ENCODE data around the gene B3GAT3. TPM values are rescaled to one million over a fixed set of nuclear protein-coding genes. Genes with fewer than 3 reads are reported as not detected.
A peak's percentile ranks its signal among the peaks of the same experiment; 100 is the strongest.

The B3GAT3 gene
- total RNA-seq, 1 experiment from 2014 or later, result 51.2 TPM

DNA sequence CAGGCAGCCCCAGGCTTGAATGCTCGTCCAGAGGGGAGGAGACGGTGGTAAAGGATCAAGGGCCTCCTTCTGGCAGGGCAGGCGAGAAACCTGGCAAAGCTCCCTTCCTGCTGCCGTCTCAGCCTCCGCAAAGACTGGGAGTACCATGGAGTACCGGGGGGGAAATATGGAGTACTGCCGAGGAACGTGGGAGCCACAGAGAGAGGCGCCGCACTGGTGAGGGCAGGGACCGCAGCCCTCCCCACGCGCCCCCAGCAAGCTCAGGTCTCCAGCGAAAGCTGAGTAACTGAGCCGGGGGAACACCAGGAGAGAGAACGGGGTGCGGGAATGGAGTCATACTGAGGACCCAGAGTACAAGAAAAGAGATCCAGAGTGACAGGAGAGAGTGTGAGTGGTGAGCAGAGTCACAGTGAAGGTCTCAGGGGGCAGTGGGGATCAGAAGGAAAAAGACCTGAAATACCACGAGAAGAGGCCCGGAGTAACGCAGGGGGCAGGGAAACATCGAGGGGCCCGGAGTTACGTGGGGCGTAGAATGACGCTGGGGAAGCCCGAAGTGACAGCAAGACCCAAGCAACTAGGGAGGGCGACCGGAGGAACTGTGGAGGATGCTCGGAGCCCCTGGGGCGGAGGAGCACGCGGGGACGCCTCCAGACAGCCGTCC, 10.0 kb downstream of the B3GAT3 start:
- peak overlapping the region; percentile 83 for H3K27ac ChIP-seq (ENCODE audit: low read depth, low read length)
- H3K4me3 ChIP-seq (replicated peaks in 1 of 2; ENCODE audit: low read depth in 1 of 2, low read length in 2 of 2), result peak overlapping the region; percentile 87 to 94
- no peaks in the 10 kb centered on the region for H3K9me2 ChIP-seq (ENCODE audit: insufficient read depth)
- no peak overlapping the region for H2AFZ ChIP-seq (ENCODE audit: low read depth, low read length, poor library complexity, severe bottlenecking)
- H3K36me3 ChIP-seq (ENCODE audit: control insufficient read depth in 1 of 2, insufficient read depth in 2 of 2, low read length in 2 of 2), result peaks cover 0 to 5% of the 10 kb centered on the region in 2 experiments; a peak in 2 of 4 replicates
- H3K9ac ChIP-seq (ENCODE audit: low read length), result peak overlapping the region; percentile 93
- H3K4me2 ChIP-seq (ENCODE audit: low read length), result peak overlapping the region; percentile 87
- no peaks in the 10 kb centered on the region for H3K27me3 ChIP-seq (ENCODE audit: insufficient read depth, low read length)
- H3K4me1 ChIP-seq (ENCODE audit: control insufficient read depth in 1 of 2, insufficient read depth in 2 of 2, low read length in 2 of 2), result peaks cover 28 to 45% of the 10 kb centered on the region in 2 experiments
- H3K79me2 ChIP-seq (ENCODE audit: insufficient read depth, low read length), result peaks cover 13% of the 10 kb centered on the region
- H4K20me1 ChIP-seq (ENCODE audit: insufficient read depth), result no peaks in the 10 kb centered on the region
- DNase-seq (ENCODE audit: low read depth, low spot score), result no peak
- TF ChIP-seq, protein P1, sequence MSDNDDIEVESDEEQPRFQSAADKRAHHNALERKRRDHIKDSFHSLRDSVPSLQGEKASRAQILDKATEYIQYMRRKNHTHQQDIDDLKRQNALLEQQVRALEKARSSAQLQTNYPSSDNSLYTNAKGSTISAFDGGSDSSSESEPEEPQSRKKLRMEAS (IDR thresholded peaks at IDR 0.05), result 0 out of 2 replicates have a peak, but pooled peaks have one; percentile 54
- no peak for TF ChIP-seq RAD21 (IDR thresholded peaks at IDR 0.05; ENCODE audit: low read depth)
- no peak for TF ChIP-seq SP1 (IDR thresholded peaks at IDR 0.05; ENCODE audit: low read depth)
- no peak for TF ChIP-seq CEBPB (IDR thresholded peaks at IDR 0.05; ENCODE audit: low read depth)
- no peak for TF ChIP-seq POLR2AphosphoS5 (IDR thresholded peaks at IDR 0.05; ENCODE audit: low read depth, low read length)
- ChIA-PET CTCF (interaction anchor here (0.8 to 2.8 kb wide), 9 partner anchors 9 to 217 kb away, joined by 3 to 16 read pairs (median 4); partner anchors contain the start of genes B3GAT3, C11orf98, CSKMT and HNRNPUL2), POLR2A (interaction anchor here (0.8 to 2.2 kb wide), 5 partner anchors 10 to 229 kb away, joined by 4 to 6 read pairs (median 5); partner anchors contain the start of genes B3GAT3, C11orf98, CSKMT and MTA2), RAD21 (ENCODE audit: low non-redundant PET in 1 of 2, low total read pairs in 2 of 2, uncharacterized antibody in 2 of 2, unreplicated experiment in 2 of 2) (interaction anchor here (1.0 to 1.4 kb wide), 2 partner anchors 20 to 188 kb away, joined by 4 to 5 read pairs; partner anchors contain the start of gene TUT1 (in 1 of the 2))
- intact Hi-C loops (cut with micrococcal nuclease), result loop anchor here (5.0 kb wide), 1 partner anchor 35 kb away; the partner anchor contains the start of gene GANAB
- TSS peak; percentile 34 for BruUV-seq (replicated peaks)
- ATAC-seq, result peak; percentile 34
- no peaks in the 10 kb centered on the region for H3K9me3 ChIP-seq (ENCODE audit: control insufficient read depth in 1 of 2, insufficient read depth in 1 of 2, low read depth in 1 of 2, low read length in 2 of 2)
